ENCODE measurements around the gene TMEM255A.
"Not testable (repeated sequence)": the region's sequence is repeated elsewhere in the genome, so short reads cannot be mapped to it uniquely, and the experiment has no call there.

TMEM255A gene

GRCh38 chrX:120310861-120311726, at the start of gene TMEM255A:
Gene TMEM255A, minus strand, starts transcription at chrX:120311461. Its CDS starts 152 bp downstream, at chrX:120311309.
- H3K4me3 ChIP-seq (ENCODE audit: low read depth, low read length), result peak within 1 kb of the TSS; percentile 42
- POLR2A ChIA-PET, result no interaction called here
- TF ChIP-seq CTCF (IDR thresholded peaks at IDR 0.05; ENCODE audit: insufficient read depth, low read length, missing control alignments), result no peak
- no peak for DNase-seq (ENCODE audit: low read depth, low spot score)
- CTCF ChIA-PET, result no interaction called here

- H3K4me3 ChIP-seq (ENCODE audit: low read depth, low read length), result no peak overlapping the region
- CTCF ChIA-PET, result no interaction called here
- DNase-seq (ENCODE audit: low read depth, low spot score), result no peak
- no peak for TF ChIP-seq CTCF (IDR thresholded peaks at IDR 0.05; ENCODE audit: insufficient read depth, low read length, missing control alignments)
- POLR2A ChIA-PET, result no interaction called here
These were observed 47.6 kb upstream of the TMEM255A start for GRCh38 chrX:120358737-120359456.

- CTCF ChIA-PET, result no interaction called here
These were observed 45.9 kb upstream of the TMEM255A start for GRCh38 chrX:120357186-120357585.

GRCh38 chrX:120356084-120356483, 44.8 kb upstream of the TMEM255A start:
- TF ChIP-seq CTCF (IDR thresholded peaks at IDR 0.05; ENCODE audit: insufficient read depth, low read length, missing control alignments), result no peak
- CTCF ChIA-PET, result no interaction called here

More at GRCh38 chrX:120357186-120357585, 45.9 kb upstream of the TMEM255A start:
- no peak for TF ChIP-seq CTCF (IDR thresholded peaks at IDR 0.05; ENCODE audit: insufficient read depth, low read length, missing control alignments)
- DNase-seq (ENCODE audit: low read depth, low spot score), result no peak
- H3K4me3 ChIP-seq (ENCODE audit: low read depth, low read length), result no peak overlapping the region
- POLR2A ChIA-PET, result no interaction called here

GRCh38 chrX:120350450-120351138, 39.3 kb upstream of the TMEM255A start:
- CTCF ChIA-PET, result no interaction called here
- DNase-seq (ENCODE audit: low read depth, low spot score), result no peak

More at GRCh38 chrX:120356084-120356483, 44.8 kb upstream of the TMEM255A start:
- POLR2A ChIA-PET, result no interaction called here
- H3K4me3 ChIP-seq (ENCODE audit: low read depth, low read length), result no peak overlapping the region
- DNase-seq (ENCODE audit: low read depth, low spot score), result no peak

GRCh38 chrX:120344566-120344965, 33.3 kb upstream of the TMEM255A start:
- CTCF ChIA-PET, result not testable (repeated sequence)

More at GRCh38 chrX:120350450-120351138, 39.3 kb upstream of the TMEM255A start:
- POLR2A ChIA-PET, result no interaction called here
- TF ChIP-seq CTCF (IDR thresholded peaks at IDR 0.05; ENCODE audit: insufficient read depth, low read length, missing control alignments), result no peak
- H3K4me3 ChIP-seq (ENCODE audit: low read depth, low read length), result no peak overlapping the region

More at GRCh38 chrX:120344566-120344965, 33.3 kb upstream of the TMEM255A start:
- H3K4me3 ChIP-seq (ENCODE audit: low read depth, low read length); DNase-seq (ENCODE audit: low read depth, low spot score); POLR2A ChIA-PET: not testable (repeated sequence)
